Dendritic cell treated with granulocyte-macrophage colony-stimulating factor and Interleukin-4, amounts not matched to agents 40 ng/mL and 50 ng/mL, for 4 days (primary cell): Measurements from ENCODE around the gene ETV5.

Experiments
- H3K27ac Mint-ChIP-seq: one replicate; pipeline ENCODE4 v1.8.0; 2022; ENCODE audit warnings: mild to moderate bottlenecking, mixed read lengths
- H3K27me3 Mint-ChIP-seq: one replicate; pipeline ENCODE4 v1.8.0; 2022; ENCODE audit warnings: mild to moderate bottlenecking, mixed read lengths
- H3K36me3 Mint-ChIP-seq: one replicate; pipeline ENCODE4 v1.8.0; 2022; ENCODE audit warnings: low read depth, mixed read lengths
- H3K4me1 Mint-ChIP-seq: one replicate; pipeline ENCODE4 v1.8.0; 2022; ENCODE audit warnings: low read depth, mixed read lengths
- H3K4me3 Mint-ChIP-seq: one replicate; pipeline ENCODE4 v1.8.0; 2022; ENCODE audit warnings: mild to moderate bottlenecking, moderate library complexity, mixed read lengths
- H3K9me3 Mint-ChIP-seq: one replicate; pipeline ENCODE4 v1.8.0; 2022; ENCODE audit warnings: mixed read lengths
- intact Hi-C: fragments of 100-400 bp; cut with micrococcal nuclease; formaldehyde crosslinking; loops from one replicate; pipeline ENCODE4 v1.15.0; 2022

Gene ETV5

DNA sequence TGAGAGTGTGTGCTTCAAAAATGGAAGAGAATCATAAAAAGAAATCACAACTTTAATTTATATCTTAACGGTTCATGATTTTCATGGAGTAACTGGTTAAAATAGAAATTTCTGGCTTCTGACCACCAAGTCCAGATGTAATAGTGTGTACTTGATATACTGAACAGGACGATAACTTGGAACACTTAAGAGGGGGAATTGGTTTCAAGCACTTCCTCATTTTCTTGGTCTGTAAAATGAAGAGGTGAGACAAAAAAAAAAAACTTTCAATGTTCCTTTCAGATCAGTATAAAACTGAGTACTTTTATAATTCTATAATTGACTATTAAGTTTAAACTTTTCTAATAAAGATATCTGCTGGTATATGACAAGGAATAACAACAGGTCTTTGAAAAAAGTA is 107.0 kb downstream of the ETV5 start:
- intact Hi-C loops = no loop called here
- H3K27ac Mint-ChIP-seq = no peak overlapping the region
- no peaks in the 10 kb centered on the region for H3K36me3 Mint-ChIP-seq
- peaks cover 20% of the 10 kb centered on the region for H3K27me3 Mint-ChIP-seq
- H3K4me3 Mint-ChIP-seq = no peak overlapping the region
- H3K9me3 Mint-ChIP-seq = no peaks in the 10 kb centered on the region
- no peaks in the 10 kb centered on the region for H3K4me1 Mint-ChIP-seq

DNA sequence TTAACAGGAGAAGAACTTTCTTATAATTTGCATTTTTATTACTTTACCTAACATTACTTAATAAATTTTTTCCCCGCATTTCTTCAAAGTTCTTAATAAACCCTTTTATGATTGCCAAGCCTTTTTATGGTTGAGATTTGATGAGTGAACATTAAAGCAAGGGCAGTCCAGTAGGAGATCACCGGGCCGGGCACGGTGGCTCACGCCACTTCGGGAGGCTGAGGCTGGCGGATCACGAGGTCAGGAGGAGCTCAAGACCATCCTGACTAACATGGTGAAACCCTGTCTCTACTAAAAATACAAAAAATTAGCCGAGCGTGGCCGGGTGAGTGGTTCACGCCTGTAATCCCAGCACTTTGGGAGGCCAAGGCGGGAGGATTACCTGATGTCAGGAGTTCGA is 109.7 kb downstream of the ETV5 start:
- Mint-ChIP-seq H3K4me1 (no peaks in the 10 kb centered on the region), H3K9me3 (no peaks in the 10 kb centered on the region), H3K36me3 (no peaks in the 10 kb centered on the region), H3K4me3 (no peak overlapping the region), H3K27ac (no peak overlapping the region), H3K27me3 (peaks cover 16% of the 10 kb centered on the region)
- intact Hi-C loops = no loop called here

DNA sequence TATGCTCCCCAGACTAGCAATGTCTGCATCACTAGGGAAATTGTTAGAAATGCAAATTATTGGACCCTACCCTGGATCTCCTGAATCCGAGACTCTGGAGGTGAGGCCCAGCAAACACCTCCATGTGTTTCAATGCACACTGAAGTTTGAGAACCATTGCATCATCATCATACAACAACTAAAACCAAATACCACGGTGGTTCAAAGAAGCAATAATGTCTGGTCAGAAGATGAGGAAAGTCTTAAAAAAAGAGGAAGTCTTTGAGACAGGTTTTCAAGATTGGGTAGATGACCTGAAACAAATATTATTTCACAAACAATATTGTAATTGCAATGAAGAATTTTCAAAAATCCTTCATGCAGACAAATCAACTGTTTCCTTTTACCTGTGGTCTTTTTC is 110.8 kb downstream of the ETV5 start:
- H3K9me3 Mint-ChIP-seq = no peaks in the 10 kb centered on the region
- peaks cover 18% of the 10 kb centered on the region for H3K27me3 Mint-ChIP-seq
- intact Hi-C loops = no loop called here
- no peaks in the 10 kb centered on the region for H3K4me1 Mint-ChIP-seq
- H3K27ac Mint-ChIP-seq = no peak overlapping the region
- H3K4me3 Mint-ChIP-seq = no peak overlapping the region
- no peaks in the 10 kb centered on the region for H3K36me3 Mint-ChIP-seq

DNA sequence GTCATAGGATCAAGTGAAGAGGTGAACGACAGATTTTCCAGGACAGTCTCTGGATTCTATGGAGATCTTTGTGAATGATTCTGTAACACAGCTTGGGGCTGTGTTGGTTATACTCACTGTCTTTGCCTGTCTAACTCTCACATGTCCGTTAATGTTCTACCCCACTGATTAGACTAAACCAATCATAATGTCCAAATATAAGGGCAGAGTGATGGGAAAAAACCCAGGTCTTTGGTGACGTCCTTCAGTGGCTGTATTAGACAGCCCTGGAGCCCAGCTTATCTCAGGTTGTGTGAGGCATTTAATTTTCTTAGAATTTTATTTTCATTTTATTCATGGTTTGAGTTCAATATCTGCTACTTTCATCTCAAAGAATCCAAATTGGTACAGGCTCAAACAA is 111.8 kb downstream of the ETV5 start:
- Mint-ChIP-seq H3K9me3 (no peaks in the 10 kb centered on the region), H3K36me3 (no peaks in the 10 kb centered on the region), H3K27me3 (peaks cover 12% of the 10 kb centered on the region), H3K27ac (no peak overlapping the region), H3K4me3 (no peak overlapping the region), H3K4me1 (no peaks in the 10 kb centered on the region)
- intact Hi-C loops = no loop called here
